ENCODE measurements around the gene LRBA.
"Not testable (repeated sequence)": the region's sequence is repeated elsewhere in the genome, so short reads cannot be mapped to it uniquely, and the experiment has no call there.

- TF ChIP-seq CTCF (IDR thresholded peaks at IDR 0.05); AFF4 (CRISPR knock-in tag; IDR thresholded peaks at IDR 0.05; ENCODE audit: borderline replicate concordance); ESRRA (CRISPR knock-in tag; IDR thresholded peaks at IDR 0.05; ENCODE audit: borderline replicate concordance); NR2C2 (CRISPR knock-in tag; IDR thresholded peaks at IDR 0.05); JUN (CRISPR knock-in tag; IDR thresholded peaks at IDR 0.05): not testable (repeated sequence)
These were observed 48.1 kb upstream of the LRBA start for GRCh38 chr4:151063143-151063542.
